GM10248 (cell line): ENCODE data around the gene ACSS2.
"Not testable (repeated sequence)": the region's sequence is repeated elsewhere in the genome, so short reads cannot be mapped to it uniquely, and the experiment has no call there.

ENCODE experiments used
- CTCF ChIA-PET: fragments of 300-600 bp; sonication (Branson Sonifier 250); formaldehyde crosslinking; extraction: SDS; loops from one replicate; lab custom pipeline; 2021; ENCODE audit warnings: antibody characterized with exemption; lab: Yijun Ruan, JAX
- POLR2A ChIA-PET: fragments of 350-650 bp; sonication (Branson Sonifier 250); formaldehyde crosslinking; extraction: SDS; loops from one replicate; lab custom pipeline; 2020; ENCODE audit warnings: antibody characterized with exemption; lab: Yijun Ruan, JAX
- DNase-seq: peaks from one replicate; pipeline ENCODE4 v3.0.0; 2012; ENCODE audit errors: extremely low spot score
- TF ChIP-seq, protein P1 (sequence below): IDR thresholded peaks from 2 replicates; pipeline ENCODE4 v1.5.1; 2012; ENCODE audit warnings: mild to moderate bottlenecking, low read depth; ENCODE audit errors: extremely low read depth, missing control alignments, control extremely low read depth

ACSS2 gene

DNA sequence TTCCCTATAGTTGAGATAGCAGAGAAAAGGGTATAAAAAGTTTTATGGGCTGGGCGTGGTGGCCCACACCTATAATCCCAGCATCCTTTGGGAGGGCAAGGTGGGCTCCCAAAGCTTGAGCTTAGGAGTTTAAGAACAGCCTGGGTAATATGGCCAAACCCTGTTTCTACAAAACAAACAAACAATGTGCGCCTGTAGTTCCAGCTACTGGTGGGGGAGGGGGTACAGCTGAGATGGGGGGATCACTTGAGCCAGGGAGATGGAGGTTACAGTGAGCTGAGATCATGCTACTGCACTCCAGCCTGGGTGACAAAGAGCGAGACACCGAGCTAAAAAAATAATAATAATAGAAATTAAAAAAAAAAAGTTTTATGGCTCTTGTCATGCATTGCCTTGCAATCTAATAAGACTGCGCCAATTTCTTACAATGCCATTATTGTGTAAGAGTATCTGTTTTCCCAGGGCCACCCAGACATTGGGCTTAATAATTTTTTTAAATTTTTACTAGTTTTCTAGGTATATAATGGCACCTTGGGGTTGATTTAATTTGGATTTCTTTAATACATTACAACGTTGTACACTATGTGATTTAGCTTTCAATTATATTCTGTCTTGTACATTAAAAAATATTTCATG is 3.9 kb downstream of the ACSS2 start:
- no peak for DNase-seq
- POLR2A ChIA-PET = no interaction called here
- CTCF ChIA-PET = interaction anchor here (1.0 to 2.4 kb wide), 5 partner anchors 8 to 14 kb away, joined by 3 to 7 read pairs (median 3); no protein-coding TSS in a partner anchor
- TF ChIP-seq, protein P1, sequence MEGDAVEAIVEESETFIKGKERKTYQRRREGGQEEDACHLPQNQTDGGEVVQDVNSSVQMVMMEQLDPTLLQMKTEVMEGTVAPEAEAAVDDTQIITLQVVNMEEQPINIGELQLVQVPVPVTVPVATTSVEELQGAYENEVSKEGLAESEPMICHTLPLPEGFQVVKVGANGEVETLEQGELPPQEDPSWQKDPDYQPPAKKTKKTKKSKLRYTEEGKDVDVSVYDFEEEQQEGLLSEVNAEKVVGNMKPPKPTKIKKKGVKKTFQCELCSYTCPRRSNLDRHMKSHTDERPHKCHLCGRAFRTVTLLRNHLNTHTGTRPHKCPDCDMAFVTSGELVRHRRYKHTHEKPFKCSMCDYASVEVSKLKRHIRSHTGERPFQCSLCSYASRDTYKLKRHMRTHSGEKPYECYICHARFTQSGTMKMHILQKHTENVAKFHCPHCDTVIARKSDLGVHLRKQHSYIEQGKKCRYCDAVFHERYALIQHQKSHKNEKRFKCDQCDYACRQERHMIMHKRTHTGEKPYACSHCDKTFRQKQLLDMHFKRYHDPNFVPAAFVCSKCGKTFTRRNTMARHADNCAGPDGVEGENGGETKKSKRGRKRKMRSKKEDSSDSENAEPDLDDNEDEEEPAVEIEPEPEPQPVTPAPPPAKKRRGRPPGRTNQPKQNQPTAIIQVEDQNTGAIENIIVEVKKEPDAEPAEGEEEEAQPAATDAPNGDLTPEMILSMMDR = no peak

DNA sequence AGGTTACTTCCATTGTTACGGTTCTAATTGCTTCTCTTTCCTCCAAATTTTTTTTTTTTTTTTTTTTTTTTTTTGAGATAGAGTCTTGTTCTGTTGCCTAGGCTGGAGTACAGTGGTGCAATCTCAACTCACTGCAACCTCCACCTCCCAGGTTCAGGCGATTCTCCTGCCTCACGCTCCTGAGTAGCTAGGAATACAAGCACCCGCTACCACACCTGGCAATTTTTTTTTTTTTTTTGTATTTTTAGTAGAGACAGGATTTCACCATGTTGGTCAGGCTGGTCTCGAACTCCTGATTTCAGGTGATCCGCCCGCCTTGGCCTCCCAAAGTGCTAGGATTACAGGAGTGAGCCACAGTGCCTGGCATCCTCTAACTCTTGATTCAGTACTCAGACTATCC is 4.6 kb downstream of the ACSS2 start:
- CTCF ChIA-PET = interaction anchor here (0.9 to 2.4 kb wide), 4 partner anchors 9 to 15 kb away, joined by 3 to 7 read pairs (median 3); no protein-coding TSS in a partner anchor
- POLR2A ChIA-PET, DNase-seq: not testable (repeated sequence)

DNA sequence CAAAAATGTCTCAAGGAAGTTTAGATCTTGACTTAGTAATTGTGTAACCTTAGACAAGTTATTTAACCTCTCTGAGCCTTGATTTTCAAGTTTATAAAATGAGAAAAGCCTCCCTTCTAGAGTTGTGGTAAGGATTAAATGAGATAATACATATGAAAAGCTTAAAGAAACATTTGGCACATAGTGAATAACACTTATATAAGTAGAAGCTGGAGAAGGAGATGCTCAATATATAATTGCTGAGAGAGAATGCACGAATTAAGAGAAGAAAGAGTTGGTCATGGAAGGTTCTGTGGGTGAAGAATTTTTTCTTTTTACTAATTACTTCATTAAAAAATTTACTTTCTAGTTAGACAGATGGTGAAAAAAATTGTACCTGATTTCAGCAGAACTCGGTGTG is 5.3 kb downstream of the ACSS2 start:
- POLR2A ChIA-PET = no interaction called here
- DNase-seq = no peak
- CTCF ChIA-PET = interaction anchor here (0.9 to 2.4 kb wide), 2 partner anchors 9 to 16 kb away, joined by 3 to 7 read pairs; no protein-coding TSS in a partner anchor

DNA sequence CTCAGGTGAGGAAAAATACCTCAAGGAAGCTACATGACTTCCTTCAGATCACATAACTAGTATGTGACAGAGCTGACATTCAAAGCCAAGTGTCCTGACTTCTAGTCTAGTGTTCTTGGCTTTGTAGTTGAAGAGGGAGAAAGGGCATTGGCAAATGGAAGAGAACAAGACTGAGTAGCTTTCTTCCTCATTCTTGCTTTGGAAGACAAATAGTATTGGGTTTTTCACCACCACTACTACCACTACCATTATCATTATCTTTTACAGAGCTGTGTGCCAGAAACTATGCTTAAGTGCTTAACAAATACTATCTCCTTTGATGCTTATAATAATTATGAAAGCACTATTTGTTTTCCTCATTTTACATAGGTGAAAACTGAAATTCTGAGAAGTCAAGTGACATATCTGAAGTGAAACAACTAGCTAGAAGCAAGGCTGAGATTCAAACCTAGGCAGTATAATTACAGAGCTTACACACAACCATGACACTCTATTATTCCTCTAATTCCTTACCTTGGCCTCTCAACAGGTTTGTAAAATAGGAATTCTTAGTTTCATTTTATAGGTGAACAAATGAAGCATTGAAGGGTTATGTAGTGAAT is 6.8 kb downstream of the ACSS2 start:
- TF ChIP-seq, protein P1 = no peak
- no peak for DNase-seq
- CTCF ChIA-PET = interaction anchor here (0.9 to 2.8 kb wide), 5 partner anchors 9 to 112 kb away, joined by 3 to 15 read pairs (median 3); partner anchors contain the start of gene GGT7
- POLR2A ChIA-PET = no interaction called here

More for the DNA sequence above, 5.3 kb downstream of the ACSS2 start:
- TF ChIP-seq, protein P1 = no peak

DNA sequence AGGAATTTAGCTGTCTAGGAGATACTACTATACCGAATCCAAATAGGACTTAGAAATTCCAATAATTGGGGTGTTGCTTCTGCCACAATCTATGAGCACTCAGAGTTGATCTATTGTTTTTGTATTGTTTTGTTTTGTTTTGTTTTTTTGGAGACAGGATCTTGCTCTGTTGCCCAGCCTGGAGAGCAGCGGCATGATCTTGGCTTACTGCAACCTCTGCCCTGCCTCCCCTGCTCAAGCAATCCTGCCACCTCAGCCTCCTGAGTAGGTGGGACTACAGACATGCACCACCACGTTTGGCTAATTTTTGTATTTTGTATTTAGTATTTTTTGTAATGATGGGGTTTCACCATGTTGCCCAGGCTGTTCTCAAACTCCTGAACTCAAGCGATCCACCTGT is 7.4 kb downstream of the ACSS2 start:
- ChIA-PET POLR2A (no interaction called here), CTCF (interaction anchor here (1.0 to 2.8 kb wide), 4 partner anchors 9 to 111 kb away, joined by 3 to 15 read pairs (median 3); partner anchors contain the start of gene GGT7)
- TF ChIP-seq, protein P1 = no peak
- DNase-seq = no peak

DNA sequence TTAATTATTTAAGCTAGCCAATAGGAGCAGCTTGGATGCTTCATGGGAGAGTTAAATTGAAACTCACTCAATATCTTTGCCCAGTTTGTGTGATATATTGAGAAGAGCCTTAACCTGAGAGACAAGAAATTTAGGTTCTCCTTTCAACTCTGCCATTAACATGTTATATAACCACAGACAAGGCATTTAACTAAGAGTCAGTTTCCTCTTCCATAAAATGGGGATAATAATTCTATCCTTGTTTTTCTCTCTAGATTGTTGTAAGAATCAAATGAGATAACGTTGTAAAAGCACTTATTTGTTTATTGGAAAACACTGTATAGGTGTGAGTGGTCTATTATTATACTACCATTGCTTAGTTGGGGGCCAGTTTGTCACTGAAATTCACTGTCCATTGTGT is 7.8 kb downstream of the ACSS2 start:
- ChIA-PET CTCF (interaction anchor here (1.1 to 2.8 kb wide), 2 partner anchors 10 to 11 kb away, joined by 3 to 15 read pairs; partner anchors contain the start of gene GGT7), POLR2A (no interaction called here)
- TF ChIP-seq, protein P1 = no peak
- DNase-seq = no peak

DNA sequence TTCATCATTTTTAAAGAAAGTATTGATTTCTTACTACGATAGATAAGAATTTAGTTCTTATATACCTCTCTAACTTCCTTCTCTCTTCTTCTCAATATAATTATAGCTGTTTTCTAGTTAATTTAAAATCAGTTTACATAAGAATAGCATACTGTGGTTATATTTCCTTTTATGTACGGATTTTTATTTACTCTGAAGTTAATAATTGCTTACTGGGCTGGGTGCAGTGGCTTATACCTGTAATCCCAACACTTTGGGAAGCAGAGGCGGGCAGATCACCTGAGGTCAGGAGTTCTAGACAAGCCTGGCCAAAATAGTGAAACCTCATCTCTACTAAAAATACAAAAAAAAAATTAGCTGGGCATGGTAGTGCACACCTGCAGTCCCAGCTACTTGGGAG is 9.7 kb downstream of the ACSS2 start:
- TF ChIP-seq, protein P1 = no peak
- ChIA-PET POLR2A (no interaction called here), CTCF (interaction anchor here (1.3 to 1.9 kb wide), 2 partner anchors 11 to 17 kb away, joined by 4 to 11 read pairs; no protein-coding TSS in a partner anchor)
- DNase-seq = no peak
